ENCODE measurements around the gene OTOS. TPM values are rescaled to one million over a fixed set of nuclear protein-coding genes. Genes with fewer than 3 reads are reported as not detected.

Gene OTOS
- total and polyA plus RNA-seq, 2 of the 4 experiments (the other 2 are of a cell fraction), result 0.34 TPM; not detected in 1

DNA sequence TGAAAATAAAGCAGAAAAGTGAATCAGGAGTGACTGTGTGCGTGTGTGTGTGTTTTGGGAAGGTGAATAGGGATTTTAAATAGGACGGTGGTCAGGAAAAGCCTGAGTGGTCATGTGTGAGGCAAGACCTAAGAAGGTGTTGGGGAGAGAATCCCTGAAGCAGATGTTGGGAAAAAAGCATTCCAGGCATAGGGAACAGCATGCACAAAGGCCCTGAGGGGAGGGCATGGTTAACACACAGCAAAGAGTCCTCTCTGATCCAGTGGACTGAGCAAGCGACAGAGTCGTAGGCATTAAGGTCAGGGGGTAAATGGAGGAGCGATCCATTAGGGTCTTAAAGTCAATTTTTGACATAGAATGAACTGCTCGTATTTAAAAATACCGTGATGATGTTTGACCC is 34.0 kb upstream of the OTOS start:
- H2AFZ ChIP-seq (replicated peaks; ENCODE audit: low read length, poor library complexity), result no peak overlapping the region
- POLR2A ChIA-PET (ENCODE audit: unreplicated experiment), result no interaction called here
- no peak overlapping the region for H2AK5ac ChIP-seq (ENCODE audit: low read depth, low read length)
- no peak overlapping the region for H3K18ac ChIP-seq (ENCODE audit: low read depth, low read length)
- H2BK20ac ChIP-seq (ENCODE audit: low read depth, low read length), result no peak overlapping the region
- no peaks in the 10 kb centered on the region for H3K36me3 ChIP-seq (ENCODE audit: control insufficient read depth, insufficient read depth, low read length)
- no peak overlapping the region for H2BK120ac ChIP-seq (ENCODE audit: low read depth, low read length)
- H3K14ac ChIP-seq (replicated peaks; ENCODE audit: low read depth, low read length), result no peak overlapping the region
- TF ChIP-seq RCOR1 (IDR thresholded peaks at IDR 0.05; ENCODE audit: insufficient replicate concordance, low read length) (no peak), SMC3 (IDR thresholded peaks at IDR 0.05; ENCODE audit: low read depth, low read length) (no peak), NFE2L2 (IDR thresholded peaks at IDR 0.05; ENCODE audit: low read depth, low read length) (no peak), RFX5 (IDR thresholded peaks at IDR 0.05; ENCODE audit: low read depth, low read length) (no peak)
- TF ChIP-seq, protein P1, sequence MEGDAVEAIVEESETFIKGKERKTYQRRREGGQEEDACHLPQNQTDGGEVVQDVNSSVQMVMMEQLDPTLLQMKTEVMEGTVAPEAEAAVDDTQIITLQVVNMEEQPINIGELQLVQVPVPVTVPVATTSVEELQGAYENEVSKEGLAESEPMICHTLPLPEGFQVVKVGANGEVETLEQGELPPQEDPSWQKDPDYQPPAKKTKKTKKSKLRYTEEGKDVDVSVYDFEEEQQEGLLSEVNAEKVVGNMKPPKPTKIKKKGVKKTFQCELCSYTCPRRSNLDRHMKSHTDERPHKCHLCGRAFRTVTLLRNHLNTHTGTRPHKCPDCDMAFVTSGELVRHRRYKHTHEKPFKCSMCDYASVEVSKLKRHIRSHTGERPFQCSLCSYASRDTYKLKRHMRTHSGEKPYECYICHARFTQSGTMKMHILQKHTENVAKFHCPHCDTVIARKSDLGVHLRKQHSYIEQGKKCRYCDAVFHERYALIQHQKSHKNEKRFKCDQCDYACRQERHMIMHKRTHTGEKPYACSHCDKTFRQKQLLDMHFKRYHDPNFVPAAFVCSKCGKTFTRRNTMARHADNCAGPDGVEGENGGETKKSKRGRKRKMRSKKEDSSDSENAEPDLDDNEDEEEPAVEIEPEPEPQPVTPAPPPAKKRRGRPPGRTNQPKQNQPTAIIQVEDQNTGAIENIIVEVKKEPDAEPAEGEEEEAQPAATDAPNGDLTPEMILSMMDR (conservative IDR thresholded peaks at IDR 0.05; ENCODE audit: low read depth, low read length), result no peak
- TF ChIP-seq, protein P2, sequence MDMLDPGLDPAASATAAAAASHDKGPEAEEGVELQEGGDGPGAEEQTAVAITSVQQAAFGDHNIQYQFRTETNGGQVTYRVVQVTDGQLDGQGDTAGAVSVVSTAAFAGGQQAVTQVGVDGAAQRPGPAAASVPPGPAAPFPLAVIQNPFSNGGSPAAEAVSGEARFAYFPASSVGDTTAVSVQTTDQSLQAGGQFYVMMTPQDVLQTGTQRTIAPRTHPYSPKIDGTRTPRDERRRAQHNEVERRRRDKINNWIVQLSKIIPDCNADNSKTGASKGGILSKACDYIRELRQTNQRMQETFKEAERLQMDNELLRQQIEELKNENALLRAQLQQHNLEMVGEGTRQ (IDR thresholded peaks at IDR 0.05; ENCODE audit: low read depth, low read length), result no peak
- TF ChIP-seq, protein P3, sequence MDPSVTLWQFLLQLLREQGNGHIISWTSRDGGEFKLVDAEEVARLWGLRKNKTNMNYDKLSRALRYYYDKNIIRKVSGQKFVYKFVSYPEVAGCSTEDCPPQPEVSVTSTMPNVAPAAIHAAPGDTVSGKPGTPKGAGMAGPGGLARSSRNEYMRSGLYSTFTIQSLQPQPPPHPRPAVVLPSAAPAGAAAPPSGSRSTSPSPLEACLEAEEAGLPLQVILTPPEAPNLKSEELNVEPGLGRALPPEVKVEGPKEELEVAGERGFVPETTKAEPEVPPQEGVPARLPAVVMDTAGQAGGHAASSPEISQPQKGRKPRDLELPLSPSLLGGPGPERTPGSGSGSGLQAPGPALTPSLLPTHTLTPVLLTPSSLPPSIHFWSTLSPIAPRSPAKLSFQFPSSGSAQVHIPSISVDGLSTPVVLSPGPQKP (IDR thresholded peaks at IDR 0.05; ENCODE audit: borderline replicate concordance, low read depth, low read length), result no peak
- H2AK9ac ChIP-seq (replicated peaks; ENCODE audit: low read depth, low read length, poor library complexity), result no peak overlapping the region
- 56 to 100% methylated on average over 1 to 2 of the region's 7 CpGs for WGBS, 2 experiments (ENCODE audit: extremely low coverage in 2 of 2, insufficient read length in 1 of 2)
- H3K27me3 ChIP-seq (ENCODE audit: control insufficient read depth, insufficient read depth, low read length), result peaks cover 59% of the 10 kb centered on the region
- H3K9ac ChIP-seq (ENCODE audit: low read depth, low read length), result no peak overlapping the region
- intact Hi-C loops (cut with micrococcal nuclease) (no loop called here), dilution Hi-C loops (cut with HindIII; ENCODE audit: low sequenced_read_pairs, unreplicated experiment) (no loop called here), in situ Hi-C loops (cut with MboI; ENCODE audit: low sequenced_read_pairs) (no loop called here)
- H4K5ac ChIP-seq (ENCODE audit: low read depth, low read length), result no peak overlapping the region
- no peak overlapping the region for H3K4ac ChIP-seq (ENCODE audit: low read depth, low read length)
- H2BK15ac ChIP-seq (ENCODE audit: low read depth, low read length), result no peak overlapping the region
- H3K9me3 ChIP-seq (ENCODE audit: control insufficient read depth, insufficient read depth, low read length), result peaks cover 4% of the 10 kb centered on the region
- CTCF ChIA-PET, result no interaction called here
- no peaks in the 10 kb centered on the region for H4K20me1 ChIP-seq (ENCODE audit: insufficient read depth, low read length)
- H3K27ac ChIP-seq (ENCODE audit: insufficient read depth, low read length), result no peak overlapping the region
- H3K23ac ChIP-seq (ENCODE audit: low read depth, low read length), result no peak overlapping the region
- H2BK5ac ChIP-seq (ENCODE audit: low read depth, low read length, poor library complexity, severe bottlenecking), result no peak overlapping the region
- H3K4me3 ChIP-seq (ENCODE audit: insufficient read depth, low read depth, low read length), result no peak overlapping the region
- BruUV-seq (replicated peaks), result no TSS peak
- ATAC-seq (ENCODE audit: low read depth), result no peak
- no peak overlapping the region for H3K4me2 ChIP-seq (ENCODE audit: low read depth, low read length)
- no peak for DNase-seq
- no peak overlapping the region for H4K91ac ChIP-seq (ENCODE audit: insufficient read depth, low read depth, low read length)
- H3K79me1 ChIP-seq (ENCODE audit: low read depth in 1 of 2, low read length in 2 of 2), result no peaks in the 10 kb centered on the region
- no peak overlapping the region for H4K8ac ChIP-seq (ENCODE audit: low read depth in 2 of 2, low read length in 2 of 2)
- H3K9me1 ChIP-seq (ENCODE audit: insufficient read depth, low read length), result no peaks in the 10 kb centered on the region
- no peak overlapping the region for H3K56ac ChIP-seq (ENCODE audit: extremely low read depth, insufficient read depth, low read length)
- H3K4me1 ChIP-seq (ENCODE audit: control insufficient read depth, insufficient read depth, low read length), result peaks cover 3% of the 10 kb centered on the region; the same call in 1 of the 2 replicates

Data from IMR-90 (cell line).